ENCODE results near the gene CD164. TPM values are rescaled to one million over a fixed set of nuclear protein-coding genes. Genes with fewer than 3 reads are reported as not detected.

Gene CD164
- total and polyA plus RNA-seq, 2 of the 4 experiments (the other 2 are of a cell fraction) = 146 to 150 TPM

DNA sequence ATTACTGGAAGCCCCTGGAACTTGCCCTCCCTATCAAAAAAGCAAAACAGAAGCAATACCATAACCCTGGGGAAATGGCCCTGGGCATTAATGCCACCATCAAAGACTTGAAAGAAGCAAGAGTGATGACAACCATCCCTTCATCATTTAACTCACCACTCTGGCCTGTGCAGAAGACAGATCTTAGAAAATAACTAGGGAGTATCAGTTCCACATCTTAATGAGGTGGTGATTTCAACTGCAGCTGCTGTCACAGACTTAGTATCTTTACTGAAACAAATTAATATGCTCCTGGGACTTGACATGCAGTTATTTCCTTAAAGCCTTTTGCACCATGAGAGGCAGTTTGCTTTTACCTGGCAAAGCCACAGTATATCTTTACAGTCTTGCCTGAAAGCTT, 24.1 kb downstream of the CD164 start:
- Histone ChIP-seq H2AFZ (replicated peaks; ENCODE audit: low read length, poor library complexity) (no peak overlapping the region), H3K79me1 (ENCODE audit: low read depth in 1 of 2, low read length in 2 of 2) (peaks cover 9 to 24% of the 10 kb centered on the region in 2 experiments; a peak in 3 of 4 replicates), H4K91ac (ENCODE audit: insufficient read depth, low read depth, low read length) (no peak overlapping the region), H3K18ac (ENCODE audit: low read depth, low read length) (no peak overlapping the region), H3K23ac (ENCODE audit: low read depth, low read length) (no peak overlapping the region), H3K14ac (replicated peaks; ENCODE audit: low read depth, low read length) (no peak overlapping the region), H3K4me2 (ENCODE audit: low read depth, low read length) (no peak overlapping the region), H4K5ac (ENCODE audit: low read depth, low read length) (no peak overlapping the region), H3K9me1 (ENCODE audit: insufficient read depth, low read length) (no peaks in the 10 kb centered on the region), H3K4me3 (ENCODE audit: insufficient read depth, low read depth, low read length) (no peak overlapping the region), H3K4me1 (ENCODE audit: control insufficient read depth, insufficient read depth, low read length) (no peaks in the 10 kb centered on the region), H3K36me3 (ENCODE audit: control insufficient read depth, insufficient read depth, low read length) (peaks cover 39% of the 10 kb centered on the region), H4K20me1 (ENCODE audit: insufficient read depth, low read length) (peaks cover 8% of the 10 kb centered on the region), H2BK120ac (ENCODE audit: low read depth, low read length) (no peak overlapping the region), H2AK9ac (replicated peaks; ENCODE audit: low read depth, low read length, poor library complexity) (no peak overlapping the region), H2BK5ac (ENCODE audit: low read depth, low read length, poor library complexity, severe bottlenecking) (no peak overlapping the region), H2BK20ac (ENCODE audit: low read depth, low read length) (no peak overlapping the region), H3K9ac (ENCODE audit: low read depth, low read length) (no peak overlapping the region), H3K4ac (ENCODE audit: low read depth, low read length) (no peak overlapping the region), H3K27me3 (ENCODE audit: control insufficient read depth, insufficient read depth, low read length) (no peaks in the 10 kb centered on the region), H3K56ac (ENCODE audit: extremely low read depth, insufficient read depth, low read length) (no peak overlapping the region), H3K9me3 (ENCODE audit: control insufficient read depth, insufficient read depth, low read length) (peaks cover 3% of the 10 kb centered on the region; the same call in 1 of the 2 replicates), H2AK5ac (ENCODE audit: low read depth, low read length) (no peak overlapping the region), H4K8ac (ENCODE audit: low read depth in 2 of 2, low read length in 2 of 2) (no peak overlapping the region), H3K27ac (ENCODE audit: insufficient read depth, low read length) (no peak overlapping the region), H2BK15ac (ENCODE audit: low read depth, low read length) (no peak overlapping the region)
- POLR2A ChIA-PET (ENCODE audit: unreplicated experiment) = no interaction called here
- in situ Hi-C loops (cut with MboI; ENCODE audit: low sequenced_read_pairs) (no loop called here), dilution Hi-C loops (cut with HindIII; ENCODE audit: low sequenced_read_pairs, unreplicated experiment) (no loop called here), intact Hi-C loops (cut with micrococcal nuclease) (no loop called here)
- CTCF ChIA-PET = interaction anchor here (0.5 kb wide), 1 partner anchor 114 kb away, joined by 4 read pairs; no protein-coding TSS in a partner anchor
- TF ChIP-seq CHD1 (IDR thresholded peaks at IDR 0.05; ENCODE audit: low read depth, low read length) = no peak
- TF ChIP-seq POLR2A (IDR thresholded peaks at IDR 0.05; ENCODE audit: low read depth, low read length) = no peak
- TF ChIP-seq, protein P1, sequence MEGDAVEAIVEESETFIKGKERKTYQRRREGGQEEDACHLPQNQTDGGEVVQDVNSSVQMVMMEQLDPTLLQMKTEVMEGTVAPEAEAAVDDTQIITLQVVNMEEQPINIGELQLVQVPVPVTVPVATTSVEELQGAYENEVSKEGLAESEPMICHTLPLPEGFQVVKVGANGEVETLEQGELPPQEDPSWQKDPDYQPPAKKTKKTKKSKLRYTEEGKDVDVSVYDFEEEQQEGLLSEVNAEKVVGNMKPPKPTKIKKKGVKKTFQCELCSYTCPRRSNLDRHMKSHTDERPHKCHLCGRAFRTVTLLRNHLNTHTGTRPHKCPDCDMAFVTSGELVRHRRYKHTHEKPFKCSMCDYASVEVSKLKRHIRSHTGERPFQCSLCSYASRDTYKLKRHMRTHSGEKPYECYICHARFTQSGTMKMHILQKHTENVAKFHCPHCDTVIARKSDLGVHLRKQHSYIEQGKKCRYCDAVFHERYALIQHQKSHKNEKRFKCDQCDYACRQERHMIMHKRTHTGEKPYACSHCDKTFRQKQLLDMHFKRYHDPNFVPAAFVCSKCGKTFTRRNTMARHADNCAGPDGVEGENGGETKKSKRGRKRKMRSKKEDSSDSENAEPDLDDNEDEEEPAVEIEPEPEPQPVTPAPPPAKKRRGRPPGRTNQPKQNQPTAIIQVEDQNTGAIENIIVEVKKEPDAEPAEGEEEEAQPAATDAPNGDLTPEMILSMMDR (conservative IDR thresholded peaks at IDR 0.05; ENCODE audit: low read depth, low read length) = no peak
- DNase-seq = no peak
- ATAC-seq (ENCODE audit: low read depth) = no peak
- BruUV-seq (replicated peaks) = no TSS peak
